Measurements from ENCODE around the gene CPPED1. TPM values are rescaled to one million over a fixed set of nuclear protein-coding genes. Genes with fewer than 3 reads are reported as not detected.

The CPPED1 gene
- total and polyA plus RNA-seq, 2 of the 4 experiments (the other 2 are of a cell fraction) = 5.1 to 6.5 TPM

GRCh38 chr16:12652924-12653323 is 150.8 kb downstream of the CPPED1 start:
- TF ChIP-seq RFX5 (IDR thresholded peaks at IDR 0.05; ENCODE audit: low read depth, low read length) = no peak
- TF ChIP-seq CEBPB (IDR thresholded peaks at IDR 0.05; ENCODE audit: low read depth, low read length) = no peak
- TF ChIP-seq NFE2L2 (IDR thresholded peaks at IDR 0.05; ENCODE audit: low read depth, low read length) = no peak
- no peak for TF ChIP-seq POLR2A (IDR thresholded peaks at IDR 0.05; ENCODE audit: low read depth, low read length)
- TF ChIP-seq BHLHE40 (IDR thresholded peaks at IDR 0.05; ENCODE audit: low read depth, low read length) = no peak
- TF ChIP-seq, protein P1, sequence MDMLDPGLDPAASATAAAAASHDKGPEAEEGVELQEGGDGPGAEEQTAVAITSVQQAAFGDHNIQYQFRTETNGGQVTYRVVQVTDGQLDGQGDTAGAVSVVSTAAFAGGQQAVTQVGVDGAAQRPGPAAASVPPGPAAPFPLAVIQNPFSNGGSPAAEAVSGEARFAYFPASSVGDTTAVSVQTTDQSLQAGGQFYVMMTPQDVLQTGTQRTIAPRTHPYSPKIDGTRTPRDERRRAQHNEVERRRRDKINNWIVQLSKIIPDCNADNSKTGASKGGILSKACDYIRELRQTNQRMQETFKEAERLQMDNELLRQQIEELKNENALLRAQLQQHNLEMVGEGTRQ (IDR thresholded peaks at IDR 0.05; ENCODE audit: low read depth, low read length) = no peak
- TF ChIP-seq, protein P2, sequence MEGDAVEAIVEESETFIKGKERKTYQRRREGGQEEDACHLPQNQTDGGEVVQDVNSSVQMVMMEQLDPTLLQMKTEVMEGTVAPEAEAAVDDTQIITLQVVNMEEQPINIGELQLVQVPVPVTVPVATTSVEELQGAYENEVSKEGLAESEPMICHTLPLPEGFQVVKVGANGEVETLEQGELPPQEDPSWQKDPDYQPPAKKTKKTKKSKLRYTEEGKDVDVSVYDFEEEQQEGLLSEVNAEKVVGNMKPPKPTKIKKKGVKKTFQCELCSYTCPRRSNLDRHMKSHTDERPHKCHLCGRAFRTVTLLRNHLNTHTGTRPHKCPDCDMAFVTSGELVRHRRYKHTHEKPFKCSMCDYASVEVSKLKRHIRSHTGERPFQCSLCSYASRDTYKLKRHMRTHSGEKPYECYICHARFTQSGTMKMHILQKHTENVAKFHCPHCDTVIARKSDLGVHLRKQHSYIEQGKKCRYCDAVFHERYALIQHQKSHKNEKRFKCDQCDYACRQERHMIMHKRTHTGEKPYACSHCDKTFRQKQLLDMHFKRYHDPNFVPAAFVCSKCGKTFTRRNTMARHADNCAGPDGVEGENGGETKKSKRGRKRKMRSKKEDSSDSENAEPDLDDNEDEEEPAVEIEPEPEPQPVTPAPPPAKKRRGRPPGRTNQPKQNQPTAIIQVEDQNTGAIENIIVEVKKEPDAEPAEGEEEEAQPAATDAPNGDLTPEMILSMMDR (conservative IDR thresholded peaks at IDR 0.05; ENCODE audit: low read depth, low read length) = no peak
- no peak for TF ChIP-seq MXI1 (IDR thresholded peaks at IDR 0.05; ENCODE audit: borderline replicate concordance, low read depth, low read length)
- no peak for TF ChIP-seq SMC3 (IDR thresholded peaks at IDR 0.05; ENCODE audit: low read depth, low read length)
- TF ChIP-seq FOS (IDR thresholded peaks at IDR 0.05; ENCODE audit: low read depth, low read length) = no peak
- no peak for TF ChIP-seq CHD1 (IDR thresholded peaks at IDR 0.05; ENCODE audit: low read depth, low read length)
- intact Hi-C loops (cut with micrococcal nuclease) (no loop called here), in situ Hi-C loops (cut with MboI; ENCODE audit: low sequenced_read_pairs) (no loop called here), dilution Hi-C loops (cut with HindIII; ENCODE audit: low sequenced_read_pairs, unreplicated experiment) (no loop called here)
- H2AFZ ChIP-seq (replicated peaks; ENCODE audit: low read length, poor library complexity) = no peak overlapping the region
- H2BK20ac ChIP-seq (ENCODE audit: low read depth, low read length) = no peak overlapping the region
- H4K8ac ChIP-seq (ENCODE audit: low read depth in 2 of 2, low read length in 2 of 2) = no peak overlapping the region
- no peak overlapping the region for H3K14ac ChIP-seq (replicated peaks; ENCODE audit: low read depth, low read length)
- H3K4me1 ChIP-seq (ENCODE audit: control insufficient read depth, insufficient read depth, low read length) = no peaks in the 10 kb centered on the region
- H2BK120ac ChIP-seq (ENCODE audit: low read depth, low read length) = no peak overlapping the region
- H2AK9ac ChIP-seq (replicated peaks; ENCODE audit: low read depth, low read length, poor library complexity) = no peak overlapping the region
- POLR2A ChIA-PET (ENCODE audit: unreplicated experiment) = no interaction called here
- no peak overlapping the region for H2BK15ac ChIP-seq (ENCODE audit: low read depth, low read length)
- H3K9me3 ChIP-seq (ENCODE audit: control insufficient read depth, insufficient read depth, low read length) = peaks cover 7% of the 10 kb centered on the region; the same call in 1 of the 2 replicates
- H4K20me1 ChIP-seq (ENCODE audit: insufficient read depth, low read length) = no peaks in the 10 kb centered on the region
- H3K27me3 ChIP-seq (ENCODE audit: control insufficient read depth, insufficient read depth, low read length) = no peaks in the 10 kb centered on the region
- no peak overlapping the region for H3K27ac ChIP-seq (ENCODE audit: insufficient read depth, low read length)
- ATAC-seq (ENCODE audit: low read depth) (no peak), DNase-seq (no peak)
- CTCF ChIA-PET = no interaction called here
- BruUV-seq (replicated peaks) = no TSS peak
- no peaks in the 10 kb centered on the region for H3K36me3 ChIP-seq (ENCODE audit: control insufficient read depth, insufficient read depth, low read length)
- no CpG with 5 or more reads among the region's 4 CpGs for WGBS, 2 experiments (ENCODE audit: extremely low coverage in 2 of 2, insufficient read length in 1 of 2)
- no peaks in the 10 kb centered on the region for H3K79me1 ChIP-seq (ENCODE audit: low read depth in 1 of 2, low read length in 2 of 2)
- no peak overlapping the region for H2AK5ac ChIP-seq (ENCODE audit: low read depth, low read length)
- H3K4me3 ChIP-seq (ENCODE audit: insufficient read depth, low read depth, low read length) = no peak overlapping the region
- no peak overlapping the region for H3K4me2 ChIP-seq (ENCODE audit: low read depth, low read length)
- H3K23ac ChIP-seq (ENCODE audit: low read depth, low read length) = no peak overlapping the region
- H3K18ac ChIP-seq (ENCODE audit: low read depth, low read length) = no peak overlapping the region
- H3K4ac ChIP-seq (ENCODE audit: low read depth, low read length) = no peak overlapping the region
- H4K5ac ChIP-seq (ENCODE audit: low read depth, low read length) = no peak overlapping the region
- H2BK5ac ChIP-seq (ENCODE audit: low read depth, low read length, poor library complexity, severe bottlenecking) = no peak overlapping the region
- no peak overlapping the region for H3K56ac ChIP-seq (ENCODE audit: extremely low read depth, insufficient read depth, low read length)
- no peak overlapping the region for H4K91ac ChIP-seq (ENCODE audit: insufficient read depth, low read depth, low read length)
- no peak overlapping the region for H3K9ac ChIP-seq (ENCODE audit: low read depth, low read length)
- no peaks in the 10 kb centered on the region for H3K9me1 ChIP-seq (ENCODE audit: insufficient read depth, low read length)

Measured in IMR-90 (cell line).